Endothelial cell of umbilical vein (primary cell): ENCODE measurements around the gene RLF. TPM values are rescaled to one million over a fixed set of nuclear protein-coding genes. Genes with fewer than 3 reads are reported as not detected.

ENCODE experiments used
- BruUV-seq: library from RNA; stranded (reverse); fragments of 400-500 nt; replicated peaks from 2 replicates; lab custom pipeline; 2021; lab: Mats Ljungman, UMichigan
- CTCF ChIA-PET: fragments of 300-600, 350-600 bp; sonication (Branson Sonifier 250); formaldehyde crosslinking; loops from one replicate; lab custom pipeline; 2021; ENCODE audit warnings: antibody characterized with exemption, inconsistent platforms; lab: Charles Lee
- POLR2A ChIA-PET: fragments of 300-600, 350-600 bp; sonication (Branson Sonifier 250); formaldehyde crosslinking; loops from one replicate; lab custom pipeline; 2021; ENCODE audit warnings: antibody characterized with exemption, inconsistent platforms; lab: Charles Lee
- DNase-seq: peaks from one replicate; pipeline ENCODE4 v3.0.0-alpha.2; 2011; ENCODE audit warnings: low read depth, low spot score
- FAIRE-seq: peaks from 2 replicates; lab custom pipeline; 2011; peaks lifted over from hg19 to GRCh38; lab: Jason Lieb, UNC
- H2AFZ ChIP-seq: 2 replicates; pipeline ENCODE4 v1.6.0; 2012; ENCODE audit warnings: low read depth, low read length, control low read depth, inconsistent platforms
- H3K27ac ChIP-seq: 2 replicates; pipeline ENCODE4 v1.5.1; 2011; ENCODE audit warnings: low read depth, mild to moderate bottlenecking, control low read depth, low read length, moderate library complexity; ENCODE audit not compliant: insufficient read depth
- H3K27me3 ChIP-seq, 2 experiments: 2 replicates each; pipeline versions ENCODE4 v1.6.0 to v1.6.1; 2011; ENCODE audit warnings: low read length in 2 of 2, mixed read lengths in 1 of 2; ENCODE audit not compliant: control insufficient read depth in 2 of 2, insufficient read depth in 2 of 2
- H3K36me3 ChIP-seq, 2 experiments: 2 replicates in 1 of 2; 3 replicates in 1 of 2; pipeline ENCODE4 v1.5.1; 2011; ENCODE audit warnings: low read length in 2 of 2, mild to moderate bottlenecking in 1 of 2, moderate library complexity in 1 of 2; ENCODE audit not compliant: control insufficient read depth in 2 of 2, insufficient read depth in 2 of 2; ENCODE audit errors: extremely low read depth in 1 of 2
- H3K4me1 ChIP-seq: 3 replicates; pipeline ENCODE4 v1.5.1; 2011; ENCODE audit warnings: mild to moderate bottlenecking, low read length; ENCODE audit not compliant: control insufficient read depth, insufficient read depth; ENCODE audit errors: extremely low read depth
- H3K4me2 ChIP-seq: 2 replicates; pipeline ENCODE4 v1.6.1; 2011; ENCODE audit warnings: low read length, control low read depth, mixed read lengths; ENCODE audit not compliant: insufficient read depth
- H3K4me3 ChIP-seq, 3 experiments: fragments of 200-600 bp in 1 of 3; sonication (generic), shearing (Covaris generic) in 1 of 3; replicated peaks in 1 of 3; 2 replicates each; pipeline ENCODE4 v1.5.1; 2011 to 2016; ENCODE audit warnings: control low read depth in 3 of 3, low read length in 3 of 3, mild to moderate bottlenecking in 2 of 3, inconsistent platforms in 1 of 3, low read depth in 1 of 3, moderate library complexity in 1 of 3; ENCODE audit not compliant: insufficient read depth in 1 of 3
- H3K79me2 ChIP-seq: 2 replicates; pipeline ENCODE4 v1.6.0; 2012; ENCODE audit warnings: low read length, inconsistent platforms; ENCODE audit not compliant: control insufficient read depth, insufficient read depth
- H3K9ac ChIP-seq: replicated peaks from 2 replicates; pipeline ENCODE3; 2011; ENCODE audit warnings: low read length, control low read depth; ENCODE audit not compliant: insufficient read depth; ENCODE audit errors: extremely low read depth
- H3K9me1 ChIP-seq: replicated peaks from 3 replicates; pipeline ENCODE4 v1.6.0; 2011; ENCODE audit warnings: mild to moderate bottlenecking, low read length; ENCODE audit not compliant: control insufficient read depth, insufficient read depth; ENCODE audit errors: extremely low read depth
- H3K9me3 ChIP-seq: replicated peaks from 2 replicates; pipeline ENCODE4 v1.5.1; 2012; ENCODE audit warnings: low read length, inconsistent platforms; ENCODE audit not compliant: control insufficient read depth, insufficient read depth
- H4K20me1 ChIP-seq: replicated peaks from 2 replicates; pipeline ENCODE3; 2011; ENCODE audit warnings: mild to moderate bottlenecking, low read length; ENCODE audit not compliant: control insufficient read depth, insufficient read depth; ENCODE audit errors: extremely low read depth
- EZH2 ChIP-seq: IDR thresholded peaks from 2 replicates; pipeline ENCODE4 v1.6.1; 2012; ENCODE audit warnings: borderline replicate concordance, low read depth, mild to moderate bottlenecking, moderate library complexity, low read length, inconsistent platforms; ENCODE audit not compliant: severe bottlenecking
- FOS ChIP-seq: IDR thresholded peaks from 2 replicates; pipeline ENCODE4 v1.6.1; 2011; ENCODE audit warnings: mild to moderate bottlenecking, low read length, moderate library complexity, borderline replicate concordance; ENCODE audit not compliant: insufficient read depth
- GATA2 ChIP-seq: IDR thresholded peaks from 2 replicates; pipeline ENCODE4 v1.7.0; 2011; ENCODE audit warnings: low read depth, mild to moderate bottlenecking, moderate library complexity, mixed read lengths, low read length; ENCODE audit not compliant: insufficient read length, insufficient read depth
- JUN ChIP-seq: IDR thresholded peaks from 2 replicates; pipeline ENCODE4 v1.6.1; 2011; ENCODE audit warnings: borderline replicate concordance, low read depth; ENCODE audit not compliant: insufficient read length, insufficient read depth
- MYC ChIP-seq: IDR thresholded peaks from one replicate; pipeline ENCODE4 v1.6.1; 2011; ENCODE audit warnings: mild to moderate bottlenecking, low read depth, low read length
- POLR2A ChIP-seq: IDR thresholded peaks from 2 replicates; pipeline ENCODE4 v1.6.1; 2012; ENCODE audit warnings: low read depth, mild to moderate bottlenecking, control low read depth, low read length
- POLR2AphosphoS5 ChIP-seq: IDR thresholded peaks from 2 replicates; pipeline ENCODE4 v1.6.1; 2012; ENCODE audit warnings: low read depth, mild to moderate bottlenecking, control low read depth, low read length, moderate library complexity; ENCODE audit not compliant: insufficient read depth
- dilution Hi-C: fragments of 300-500 bp; cut with MboI; formaldehyde crosslinking; loops from one replicate; pipeline ENCODE4 v1.15.0; 2019; ENCODE audit warnings: low sequenced_read_pairs; ENCODE audit not compliant: extremely low pct_ligation_motif_present
- intact Hi-C: fragments of 100-400 bp; cut with micrococcal nuclease; formaldehyde crosslinking; loops from one replicate; pipeline ENCODE4 v1.10.0; 2022
- polyA plus RNA-seq, 4 experiments: library from polyadenylated mRNA; depleted of rRNA in 3 of 4; stranded (reverse) in 3 of 4; unstranded in 1 of 4; fragments of >200 nt; gene quantifications; 2 replicates each; pipeline versions ENCODE4 v1.2.1 to v1.2.3, GENCODE V29; 2011 to 2012; ENCODE audit warnings: missing spikeins in 1 of 4
- total RNA-seq: library from RNA; stranded (reverse); gene quantifications from 2 replicates; pipeline ENCODE4 v1.2.3, GENCODE V29; 2021
- TF ChIP-seq, protein P1 (sequence below), 2 donors: IDR thresholded peaks; 1 replicate in 1 of 2; 2 replicates in 1 of 2; pipeline ENCODE4 v1.5.1; 2011; ENCODE audit warnings: low read length in 2 of 2, mild to moderate bottlenecking in 2 of 2, moderate library complexity in 2 of 2, control low read depth in 1 of 2, inconsistent platforms in 1 of 2, low read depth in 1 of 2; ENCODE audit not compliant: insufficient read depth in 1 of 2; ENCODE audit errors: extremely low read depth in 1 of 2
- TF ChIP-seq, protein P2 (sequence below): IDR thresholded peaks from 2 replicates; pipeline ENCODE4 v1.6.1; 2011; ENCODE audit not compliant: insufficient read depth, insufficient read length

The RLF gene
- total and polyA plus RNA-seq, 2 donors (not counting 3 experiments of a cell fraction or from before 2014, with no cell fraction given) = 2.7 to 9.4 TPM

DNA sequence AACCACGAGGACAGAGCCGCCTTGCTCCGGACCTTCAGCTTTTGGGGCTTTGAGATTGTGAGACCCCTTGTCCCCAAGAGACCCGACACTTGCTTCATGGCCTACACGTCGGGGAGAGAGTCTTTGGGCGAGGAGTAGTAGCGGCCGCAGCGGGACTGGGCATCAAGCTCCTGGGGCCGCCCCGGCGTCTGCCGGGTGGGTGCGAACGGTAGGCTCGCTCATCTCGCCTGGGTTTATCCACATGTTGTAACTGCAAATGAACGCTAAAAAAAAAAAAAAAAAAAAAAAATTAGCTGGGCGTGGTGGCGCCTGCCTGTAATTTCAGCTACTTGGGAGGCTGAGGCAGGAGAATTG lies 27.9 kb upstream of the RLF start:
- dilution Hi-C loops = no loop called here

DNA sequence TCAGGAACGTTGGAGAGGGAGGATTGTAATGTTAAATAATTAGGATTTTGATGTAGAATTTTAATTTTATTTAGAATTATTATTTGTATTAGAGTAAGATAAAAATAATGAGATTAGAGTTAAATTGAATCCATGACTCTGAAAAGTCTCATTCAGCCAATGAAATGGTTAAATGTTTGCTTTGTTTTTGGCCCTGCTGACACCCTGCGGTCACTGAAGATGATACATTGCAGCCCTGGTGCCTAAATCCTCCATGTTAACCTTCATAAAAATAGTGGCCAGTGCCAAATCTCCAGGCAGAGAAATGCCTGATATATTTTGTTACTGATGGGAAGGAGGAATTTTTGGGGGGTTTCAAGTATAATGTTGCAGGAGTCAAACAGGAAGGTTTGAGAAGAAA lies 27.3 kb upstream of the RLF start:
- H3K4me1 ChIP-seq = peaks cover 13% of the 10 kb centered on the region
- TF ChIP-seq, protein P1, sequence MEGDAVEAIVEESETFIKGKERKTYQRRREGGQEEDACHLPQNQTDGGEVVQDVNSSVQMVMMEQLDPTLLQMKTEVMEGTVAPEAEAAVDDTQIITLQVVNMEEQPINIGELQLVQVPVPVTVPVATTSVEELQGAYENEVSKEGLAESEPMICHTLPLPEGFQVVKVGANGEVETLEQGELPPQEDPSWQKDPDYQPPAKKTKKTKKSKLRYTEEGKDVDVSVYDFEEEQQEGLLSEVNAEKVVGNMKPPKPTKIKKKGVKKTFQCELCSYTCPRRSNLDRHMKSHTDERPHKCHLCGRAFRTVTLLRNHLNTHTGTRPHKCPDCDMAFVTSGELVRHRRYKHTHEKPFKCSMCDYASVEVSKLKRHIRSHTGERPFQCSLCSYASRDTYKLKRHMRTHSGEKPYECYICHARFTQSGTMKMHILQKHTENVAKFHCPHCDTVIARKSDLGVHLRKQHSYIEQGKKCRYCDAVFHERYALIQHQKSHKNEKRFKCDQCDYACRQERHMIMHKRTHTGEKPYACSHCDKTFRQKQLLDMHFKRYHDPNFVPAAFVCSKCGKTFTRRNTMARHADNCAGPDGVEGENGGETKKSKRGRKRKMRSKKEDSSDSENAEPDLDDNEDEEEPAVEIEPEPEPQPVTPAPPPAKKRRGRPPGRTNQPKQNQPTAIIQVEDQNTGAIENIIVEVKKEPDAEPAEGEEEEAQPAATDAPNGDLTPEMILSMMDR (IDR thresholded peaks at IDR 0.05; ENCODE audit: extremely low read depth in 1 of 2, insufficient read depth in 1 of 2, low read depth in 1 of 2, low read length in 2 of 2) = no peak
- TF ChIP-seq, protein P2, sequence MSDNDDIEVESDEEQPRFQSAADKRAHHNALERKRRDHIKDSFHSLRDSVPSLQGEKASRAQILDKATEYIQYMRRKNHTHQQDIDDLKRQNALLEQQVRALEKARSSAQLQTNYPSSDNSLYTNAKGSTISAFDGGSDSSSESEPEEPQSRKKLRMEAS = no peak
- no peak for TF ChIP-seq JUN
- no peak for TF ChIP-seq FOS
- TF ChIP-seq POLR2AphosphoS5 = no peak
- TF ChIP-seq POLR2A = no peak
- no peak for TF ChIP-seq GATA2
- TF ChIP-seq EZH2 = no peak
- no peak for TF ChIP-seq MYC
- ChIA-PET CTCF (interaction anchor here (0.6 to 6.2 kb wide), 4 partner anchors 10 to 205 kb away, joined by 3 to 38 read pairs (median 6); no protein-coding TSS in a partner anchor), POLR2A (no interaction called here)
- no peak overlapping the region for H2AFZ ChIP-seq
- no peaks in the 10 kb centered on the region for H3K79me2 ChIP-seq
- H3K9ac ChIP-seq = no peak overlapping the region
- peaks cover 13 to 25% of the 10 kb centered on the region in 2 experiments for H3K27me3 ChIP-seq
- no peak overlapping the region for H3K27ac ChIP-seq
- H3K9me3 ChIP-seq = no peaks in the 10 kb centered on the region
- H3K4me3 ChIP-seq = no peak overlapping the region
- DNase-seq = no peak
- intact Hi-C loops = no loop called here
- dilution Hi-C loops = no loop called here
- H3K36me3 ChIP-seq = no peaks in the 10 kb centered on the region
- BruUV-seq = no TSS peak
- no peak overlapping the region for H3K4me2 ChIP-seq
- no peak for FAIRE-seq
- H3K9me1 ChIP-seq = no peaks in the 10 kb centered on the region
- no peaks in the 10 kb centered on the region for H4K20me1 ChIP-seq

More for the DNA sequence above, 27.9 kb upstream of the RLF start:
- intact Hi-C loops = no loop called here
- H3K27me3 ChIP-seq = peaks cover 13 to 25% of the 10 kb centered on the region in 2 experiments
- no peaks in the 10 kb centered on the region for H3K9me1 ChIP-seq
- CTCF ChIA-PET = interaction anchor here (0.6 to 6.2 kb wide), 5 partner anchors 11 to 271 kb away, joined by 3 to 38 read pairs (median 4); no protein-coding TSS in a partner anchor
- peaks cover 13% of the 10 kb centered on the region for H3K4me1 ChIP-seq
- peak overlapping the region; percentile 89 for H2AFZ ChIP-seq
- H4K20me1 ChIP-seq = no peaks in the 10 kb centered on the region
- POLR2A ChIA-PET = no interaction called here
- H3K79me2 ChIP-seq = no peaks in the 10 kb centered on the region
- DNase-seq (no peak), FAIRE-seq (no peak)
- no peak overlapping the region for H3K4me2 ChIP-seq
- no peak overlapping the region for H3K4me3 ChIP-seq
- BruUV-seq = no TSS peak
- H3K27ac ChIP-seq = no peak overlapping the region
- no peaks in the 10 kb centered on the region for H3K9me3 ChIP-seq
- no peak for TF ChIP-seq FOS
- peak; percentile 2 for TF ChIP-seq EZH2
- no peaks in the 10 kb centered on the region for H3K36me3 ChIP-seq
- no peak overlapping the region for H3K9ac ChIP-seq
